B cell (primary cell): ENCODE measurements around the gene DPYD. TPM values are rescaled to one million over a fixed set of nuclear protein-coding genes. Genes with fewer than 3 reads are reported as not detected.

Source experiments
- ATAC-seq: fragments of 200-7000 bp; cut with Tn5 transposase; one replicate; pipeline ENCODE4 v1.10.0; 2021; ENCODE audit warnings: low read depth, mild to moderate bottlenecking, moderate number of reproducible peaks, moderate library complexity
- CTCF ChIA-PET: fragments of 350-600 bp; sonication (Branson Sonifier 250); formaldehyde crosslinking; loops from one replicate; lab custom pipeline; 2021; ENCODE audit warnings: antibody characterized with exemption, inconsistent platforms; lab: Charles Lee
- POLR2A ChIA-PET: fragments of 350-600 bp; sonication (Branson Sonifier 250); formaldehyde crosslinking; loops from one replicate; lab custom pipeline; 2021; ENCODE audit warnings: antibody characterized with exemption; lab: Charles Lee
- DNase-seq: peaks from one replicate; pipeline ENCODE4 v3.0.0; 2013
- H2AFZ ChIP-seq: 2 replicates; pipeline ENCODE4 v1.6.1; 2012; ENCODE audit warnings: mild to moderate bottlenecking, low read depth, low read length; ENCODE audit not compliant: insufficient read depth, poor library complexity, severe bottlenecking
- H3K27ac ChIP-seq, 2 donors: 1 replicate in 1 of 2; 2 replicates in 1 of 2; pipeline ENCODE4 v1.5.1; 2012 to 2013; ENCODE audit warnings: low read length in 2 of 2, mild to moderate bottlenecking in 2 of 2, moderate library complexity in 1 of 2
- H3K27me3 ChIP-seq, 4 experiments: fragments of 200-600 bp in 1 of 4; sonication (generic) in 1 of 4; replicated peaks in 1 of 4; 1 replicate in 2 of 4; 2 replicates in 2 of 4; pipeline versions ENCODE4 v1.6.1 to v1.7.0; 2013 to 2016; ENCODE audit warnings: low read length in 3 of 4, mild to moderate bottlenecking in 2 of 4, mixed read lengths in 1 of 4, moderate library complexity in 1 of 4; ENCODE audit not compliant: insufficient read depth in 4 of 4, control insufficient read depth in 3 of 4; ENCODE audit errors: control extremely low read depth in 1 of 4
- H3K36me3 ChIP-seq, 2 experiments: replicated peaks in 1 of 2; 1 replicate in 1 of 2; 2 replicates in 1 of 2; pipeline versions ENCODE4 v1.6.1 to v1.7.1; 2013; ENCODE audit warnings: low read length in 1 of 2; ENCODE audit not compliant: insufficient read depth in 2 of 2, control insufficient read depth in 1 of 2; ENCODE audit errors: control extremely low read depth in 1 of 2, extremely low read depth in 1 of 2
- H3K4me1 ChIP-seq, 2 donors: fragments of 200-600 bp in 1 of 2; sonication (generic) in 1 of 2; 1 replicate in 1 of 2; 2 replicates in 1 of 2; pipeline versions ENCODE4 v1.5.1 to v1.6.1; 2013 to 2017; ENCODE audit warnings: low read length in 2 of 2; ENCODE audit not compliant: control insufficient read depth in 2 of 2, insufficient read depth in 2 of 2
- H3K4me2 ChIP-seq: replicated peaks from 2 replicates; pipeline ENCODE3; 2012; ENCODE audit warnings: mild to moderate bottlenecking, low read depth, low read length; ENCODE audit not compliant: poor library complexity, severe bottlenecking
- H3K4me3 ChIP-seq, 5 experiments: fragments of 200-600 bp in 1 of 5; sonication (generic) in 1 of 5; 1 replicate in 3 of 5; 2 replicates in 2 of 5; pipeline versions ENCODE4 v1.5.1 to v1.7.0; 2011 to 2016; ENCODE audit warnings: low read length in 4 of 5, mild to moderate bottlenecking in 4 of 5, low read depth in 2 of 5, control low read depth in 1 of 5, moderate library complexity in 1 of 5; ENCODE audit not compliant: insufficient read depth in 1 of 5; ENCODE audit errors: control extremely low read depth in 1 of 5, extremely low read depth in 1 of 5
- H3K79me2 ChIP-seq: fragments of 200-600 bp; sonication (generic); one replicate; pipeline ENCODE4 v1.6.0; 2016; ENCODE audit warnings: low read length; ENCODE audit not compliant: control insufficient read depth, insufficient read depth
- H3K9ac ChIP-seq: fragments of 200-600 bp; sonication (generic); 2 replicates; pipeline ENCODE4 v1.6.1; 2017; ENCODE audit warnings: mild to moderate bottlenecking, low read length, moderate library complexity
- H3K9me3 ChIP-seq, 3 donors: one replicate each; pipeline versions ENCODE4 v1.6.1 to v1.7.1; 2013; ENCODE audit warnings: low read length in 2 of 3; ENCODE audit not compliant: control insufficient read depth in 2 of 3, insufficient read depth in 1 of 3; ENCODE audit errors: control extremely low read depth in 1 of 3
- H4K20me1 ChIP-seq: 2 replicates; pipeline ENCODE4 v1.6.0; 2012; ENCODE audit warnings: mild to moderate bottlenecking, low read length; ENCODE audit not compliant: insufficient read depth, control insufficient read depth, poor library complexity, severe bottlenecking
- H3K27ac Mint-ChIP-seq: one replicate; pipeline ENCODE4 v1.8.0; 2021; ENCODE audit warnings: mixed read lengths
- H3K27me3 Mint-ChIP-seq: one replicate; pipeline ENCODE4 v1.8.0; 2021; ENCODE audit warnings: mixed read lengths
- H3K4me1 Mint-ChIP-seq: one replicate; pipeline ENCODE4 v1.8.0; 2021; ENCODE audit warnings: mixed read lengths
- H3K4me3 Mint-ChIP-seq: one replicate; pipeline ENCODE4 v1.8.0; 2021; ENCODE audit warnings: mixed read lengths
- H3K9me3 Mint-ChIP-seq: one replicate; pipeline ENCODE4 v1.8.0; 2022; ENCODE audit warnings: mixed read lengths; ENCODE audit not compliant: insufficient read depth
- EZH2 ChIP-seq: IDR thresholded peaks from 2 replicates; pipeline ENCODE4 v1.6.1; 2012; ENCODE audit warnings: borderline replicate concordance, low read depth, mild to moderate bottlenecking, moderate library complexity, low read length; ENCODE audit not compliant: insufficient read depth, poor library complexity, severe bottlenecking
- WGBS: methylation state at CpG from one replicate; pipeline ENCODE4 v1.1.5; 2013; ENCODE audit warnings: missing lambda C conversion rate; ENCODE audit not compliant: insufficient coverage; 5-methylcytosine and 5-hydroxymethylcytosine counted together
- intact Hi-C: fragments of 100-400 bp; cut with micrococcal nuclease; formaldehyde crosslinking; loops from one replicate; pipeline ENCODE4 v1.10.0; 2022
- polyA plus RNA-seq: library from polyadenylated mRNA; depleted of rRNA; stranded (reverse); fragments of >200 nt; gene quantifications from 2 replicates; pipeline ENCODE4 v1.2.3, GENCODE V29; 2012
- total RNA-seq, 2 donors: library from RNA; stranded (reverse); fragments of 120-200 nt in 1 of 2; gene quantifications; 1 replicate in 1 of 2; 2 replicates in 1 of 2; pipeline versions ENCODE4 v1.2.3 to v1.2.4, GENCODE V29; 2013 to 2022
- TF ChIP-seq, protein P1 (sequence below): fragments of 200-600 bp; IDR thresholded peaks from one replicate; pipeline ENCODE4 v1.8.0; 2022; ENCODE audit warnings: antibody characterized with exemption, mild to moderate bottlenecking

Gene DPYD
- total and polyA plus RNA-seq, 2 donors (not counting 1 experiment from before 2014, with no cell fraction given) = 4.2 to 19.0 TPM

DNA sequence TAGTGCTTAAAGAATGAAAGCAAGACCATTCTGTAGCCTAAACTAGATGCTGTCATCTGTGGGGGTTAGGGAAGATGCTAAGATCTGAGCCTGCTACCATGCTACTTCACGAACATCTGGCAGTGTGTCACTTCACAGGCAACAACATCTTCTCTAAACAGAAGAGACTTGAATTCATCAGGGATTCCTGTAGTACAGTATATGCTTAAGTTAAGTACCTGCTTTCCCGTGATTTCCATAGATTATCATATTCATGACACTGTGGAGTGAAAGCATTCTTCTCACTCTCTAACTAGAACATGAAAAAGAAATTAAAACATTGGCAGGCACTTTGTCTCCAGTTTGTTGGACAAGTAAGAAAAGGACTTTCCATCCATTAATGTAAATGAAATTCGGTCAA, 808.4 kb downstream of the DPYD start:
- Histone ChIP-seq H3K36me3 (no peaks in the 10 kb centered on the region), H3K9me3 (no peaks in the 10 kb centered on the region), H3K27ac (no peak overlapping the region), H3K9ac (no peak overlapping the region), H3K79me2 (no peaks in the 10 kb centered on the region), H4K20me1 (no peaks in the 10 kb centered on the region), H3K4me3 (no peak overlapping the region), H2AFZ (no peak overlapping the region), H3K27me3 (no peaks in the 10 kb centered on the region), H3K4me1 (no peaks in the 10 kb centered on the region), H3K4me2 (no peak overlapping the region)
- Mint-ChIP-seq H3K9me3 (no peaks in the 10 kb centered on the region), H3K27me3 (no peaks in the 10 kb centered on the region), H3K4me1 (no peaks in the 10 kb centered on the region), H3K27ac (no peak overlapping the region), H3K4me3 (no peak overlapping the region)
- ATAC-seq = no peak
- ChIA-PET POLR2A (no interaction called here), CTCF (interaction anchor here (0.9 kb wide), 1 partner anchor 16 kb away, joined by 3 read pairs; no protein-coding TSS in a partner anchor)
- WGBS = no CpG with 5 or more reads among the region's 3 CpGs
- no peak for DNase-seq
- TF ChIP-seq, protein P1, sequence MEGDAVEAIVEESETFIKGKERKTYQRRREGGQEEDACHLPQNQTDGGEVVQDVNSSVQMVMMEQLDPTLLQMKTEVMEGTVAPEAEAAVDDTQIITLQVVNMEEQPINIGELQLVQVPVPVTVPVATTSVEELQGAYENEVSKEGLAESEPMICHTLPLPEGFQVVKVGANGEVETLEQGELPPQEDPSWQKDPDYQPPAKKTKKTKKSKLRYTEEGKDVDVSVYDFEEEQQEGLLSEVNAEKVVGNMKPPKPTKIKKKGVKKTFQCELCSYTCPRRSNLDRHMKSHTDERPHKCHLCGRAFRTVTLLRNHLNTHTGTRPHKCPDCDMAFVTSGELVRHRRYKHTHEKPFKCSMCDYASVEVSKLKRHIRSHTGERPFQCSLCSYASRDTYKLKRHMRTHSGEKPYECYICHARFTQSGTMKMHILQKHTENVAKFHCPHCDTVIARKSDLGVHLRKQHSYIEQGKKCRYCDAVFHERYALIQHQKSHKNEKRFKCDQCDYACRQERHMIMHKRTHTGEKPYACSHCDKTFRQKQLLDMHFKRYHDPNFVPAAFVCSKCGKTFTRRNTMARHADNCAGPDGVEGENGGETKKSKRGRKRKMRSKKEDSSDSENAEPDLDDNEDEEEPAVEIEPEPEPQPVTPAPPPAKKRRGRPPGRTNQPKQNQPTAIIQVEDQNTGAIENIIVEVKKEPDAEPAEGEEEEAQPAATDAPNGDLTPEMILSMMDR = no peak
- TF ChIP-seq EZH2 = no peak
- intact Hi-C loops = no loop called here

DNA sequence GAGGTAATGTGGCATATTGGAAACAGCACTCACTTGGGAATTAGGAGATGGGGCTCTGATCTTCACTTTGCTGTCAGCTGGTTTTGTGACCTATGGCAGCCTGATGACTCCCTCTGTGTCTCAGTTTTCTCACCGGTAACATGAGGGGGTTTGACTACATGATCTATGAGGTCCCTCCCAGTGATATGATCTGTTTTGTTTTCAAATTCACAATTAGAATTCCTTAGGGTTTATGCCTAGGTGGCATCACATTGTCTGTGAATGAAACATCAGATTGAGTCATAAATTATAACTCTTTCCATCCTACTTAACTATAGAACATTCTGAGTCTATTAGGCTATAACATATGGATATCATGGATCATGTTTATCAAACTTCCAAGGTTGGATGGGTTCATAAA, 812.7 kb downstream of the DPYD start:
- H3K27me3 ChIP-seq = no peaks in the 10 kb centered on the region
- DNase-seq = no peak
- TF ChIP-seq EZH2 = no peak
- TF ChIP-seq, protein P1 = no peak
- no peak overlapping the region for H3K4me3 Mint-ChIP-seq
- ChIA-PET CTCF (no interaction called here), POLR2A (no interaction called here)
- H3K9ac ChIP-seq = no peak overlapping the region
- H3K36me3 ChIP-seq = no peaks in the 10 kb centered on the region
- H3K27ac ChIP-seq = no peak overlapping the region
- H3K27me3 Mint-ChIP-seq = no peaks in the 10 kb centered on the region
- no peaks in the 10 kb centered on the region for H3K4me1 ChIP-seq
- ATAC-seq = no peak
- intact Hi-C loops = no loop called here
- H2AFZ ChIP-seq = no peak overlapping the region
- H3K4me2 ChIP-seq = no peak overlapping the region
- no peak overlapping the region for H3K27ac Mint-ChIP-seq
- H3K79me2 ChIP-seq = no peaks in the 10 kb centered on the region
- H3K4me3 ChIP-seq = no peak overlapping the region
- no peaks in the 10 kb centered on the region for H3K4me1 Mint-ChIP-seq
- H3K9me3 ChIP-seq = peaks cover 0 to 3% (median 0%) of the 10 kb centered on the region in 3 donors
- H3K9me3 Mint-ChIP-seq = peaks cover 3% of the 10 kb centered on the region
- H4K20me1 ChIP-seq = no peaks in the 10 kb centered on the region
- 100% methylated on average over 1 of the region's 1 CpG for WGBS
